ENCODE measurements around the gene MFSD11. TPM values are rescaled to one million over a fixed set of nuclear protein-coding genes. Genes with fewer than 3 reads are reported as not detected.
"Not testable (repeated sequence)": the region's sequence is repeated elsewhere in the genome, so short reads cannot be mapped to it uniquely, and the experiment has no call there.

The MFSD11 gene
- total and polyA plus RNA-seq, 7 donors, result 6.6 to 46.2 (median 27.5) TPM

DNA sequence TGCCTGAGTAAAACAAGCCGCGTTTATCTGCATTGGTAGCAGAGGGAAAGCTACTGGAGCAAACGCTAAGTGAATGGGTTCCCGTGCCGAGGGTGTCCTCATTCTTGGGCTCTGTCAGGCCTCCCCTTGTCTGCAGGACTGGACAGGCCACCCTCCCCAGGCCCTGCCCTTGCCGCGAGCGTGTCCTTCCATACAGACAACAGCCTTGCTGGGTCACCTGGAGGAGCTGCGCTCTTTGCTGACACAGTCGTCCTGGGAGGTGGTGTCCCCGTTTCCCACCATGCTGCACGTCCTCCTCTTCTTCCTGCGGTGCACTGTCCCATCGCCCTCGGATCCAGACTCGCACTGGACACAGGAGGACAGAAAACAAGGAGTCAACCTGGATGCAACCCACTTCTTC is 19.4 kb upstream of the MFSD11 start:
- Histone ChIP-seq H3K27me3 (no peaks in the 10 kb centered on the region), H3K36me3 (peaks cover 50 to 88% (median 79%) of the 10 kb centered on the region in 4 donors), H3K4me3 (no peak overlapping the region), H3K9me3 (no peaks in the 10 kb centered on the region), H3K27ac (no peak overlapping the region), H3K4me1 (peaks cover 0 to 54% (median 37%) of the 10 kb centered on the region in 4 donors)
- TF ChIP-seq EP300 (IDR thresholded peaks at IDR 0.05), result no peak
- TF ChIP-seq, protein P1, sequence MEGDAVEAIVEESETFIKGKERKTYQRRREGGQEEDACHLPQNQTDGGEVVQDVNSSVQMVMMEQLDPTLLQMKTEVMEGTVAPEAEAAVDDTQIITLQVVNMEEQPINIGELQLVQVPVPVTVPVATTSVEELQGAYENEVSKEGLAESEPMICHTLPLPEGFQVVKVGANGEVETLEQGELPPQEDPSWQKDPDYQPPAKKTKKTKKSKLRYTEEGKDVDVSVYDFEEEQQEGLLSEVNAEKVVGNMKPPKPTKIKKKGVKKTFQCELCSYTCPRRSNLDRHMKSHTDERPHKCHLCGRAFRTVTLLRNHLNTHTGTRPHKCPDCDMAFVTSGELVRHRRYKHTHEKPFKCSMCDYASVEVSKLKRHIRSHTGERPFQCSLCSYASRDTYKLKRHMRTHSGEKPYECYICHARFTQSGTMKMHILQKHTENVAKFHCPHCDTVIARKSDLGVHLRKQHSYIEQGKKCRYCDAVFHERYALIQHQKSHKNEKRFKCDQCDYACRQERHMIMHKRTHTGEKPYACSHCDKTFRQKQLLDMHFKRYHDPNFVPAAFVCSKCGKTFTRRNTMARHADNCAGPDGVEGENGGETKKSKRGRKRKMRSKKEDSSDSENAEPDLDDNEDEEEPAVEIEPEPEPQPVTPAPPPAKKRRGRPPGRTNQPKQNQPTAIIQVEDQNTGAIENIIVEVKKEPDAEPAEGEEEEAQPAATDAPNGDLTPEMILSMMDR (IDR thresholded peaks at IDR 0.05), result no peak
- TF ChIP-seq POLR2A (IDR thresholded peaks at IDR 0.05), result no peak
- TF ChIP-seq POLR2AphosphoS5 (IDR thresholded peaks at IDR 0.05), result no peak
- WGBS, 2 donors, result 92 to 96% methylated on average over 16 of the region's 16 CpGs
- peak; percentile 43 for DNase-seq
- intact Hi-C loops (cut with DNase I), result loop anchor here (5.0 kb wide), 2 partner anchors 161 to 196 kb away; no protein-coding TSS in a partner anchor

DNA sequence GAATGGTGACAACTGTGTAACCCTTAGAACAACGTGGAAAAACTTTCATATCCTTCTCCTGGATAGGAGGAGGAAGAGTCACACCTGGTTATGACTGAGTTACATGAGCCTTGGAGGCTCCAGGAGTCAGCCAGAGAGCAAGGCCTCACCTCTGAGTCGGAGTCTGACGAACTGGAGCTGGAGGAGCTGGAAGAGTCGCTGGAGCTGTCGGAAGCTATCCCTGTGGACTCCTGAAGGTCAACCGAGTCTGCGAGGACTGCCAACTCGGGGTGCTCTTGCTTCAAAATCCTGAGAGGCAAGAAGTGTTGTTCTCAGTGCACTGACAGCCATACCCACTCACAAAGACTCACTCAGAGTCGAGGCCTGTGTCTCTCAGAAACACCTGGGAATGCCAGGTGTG is 17.7 kb upstream of the MFSD11 start:
- no peak overlapping the region for H3K27ac ChIP-seq
- peaks cover 0 to 58% (median 43%) of the 10 kb centered on the region in 4 donors for H3K4me1 ChIP-seq
- no peaks in the 10 kb centered on the region for H3K9me3 ChIP-seq
- H3K36me3 ChIP-seq, result peaks cover 49 to 96% (median 91%) of the 10 kb centered on the region in 4 donors
- no peaks in the 10 kb centered on the region for H3K27me3 ChIP-seq
- TF ChIP-seq, protein P1 (IDR thresholded peaks at IDR 0.05), result no peak
- TF ChIP-seq POLR2A (IDR thresholded peaks at IDR 0.05), result no peak
- TF ChIP-seq EP300 (IDR thresholded peaks at IDR 0.05), result no peak
- TF ChIP-seq POLR2AphosphoS5 (IDR thresholded peaks at IDR 0.05), result no peak
- no peak overlapping the region for H3K4me3 ChIP-seq
- intact Hi-C loops (cut with DNase I), result no loop called here
- WGBS, 2 donors, result 91 to 95% methylated on average over 9 of the region's 9 CpGs
- DNase-seq, result peak; percentile 20

GRCh38 chr17:76720941-76721340 is 17.0 kb upstream of the MFSD11 start:
- peak overlapping the region in 2 of 4 donors; percentile 6 to 9 for H3K27ac ChIP-seq
- peak; percentile 40 for DNase-seq
- H3K4me3 ChIP-seq, result no peak overlapping the region
- H3K27me3 ChIP-seq, result no peaks in the 10 kb centered on the region
- H3K4me1 ChIP-seq, result peaks cover 0 to 55% (median 42%) of the 10 kb centered on the region in 4 donors
- H3K9me3 ChIP-seq, result no peaks in the 10 kb centered on the region
- TF ChIP-seq, protein P1 (IDR thresholded peaks at IDR 0.05), result no peak
- no peak for TF ChIP-seq POLR2A (IDR thresholded peaks at IDR 0.05)
- no peak for TF ChIP-seq POLR2AphosphoS5 (IDR thresholded peaks at IDR 0.05)
- no peak for TF ChIP-seq EP300 (IDR thresholded peaks at IDR 0.05)
- intact Hi-C loops (cut with DNase I), result no loop called here
- peaks cover 43 to 89% (median 85%) of the 10 kb centered on the region in 4 donors for H3K36me3 ChIP-seq
- WGBS, 2 donors, result 93 to 95% methylated on average over 9 of the region's 9 CpGs

DNA sequence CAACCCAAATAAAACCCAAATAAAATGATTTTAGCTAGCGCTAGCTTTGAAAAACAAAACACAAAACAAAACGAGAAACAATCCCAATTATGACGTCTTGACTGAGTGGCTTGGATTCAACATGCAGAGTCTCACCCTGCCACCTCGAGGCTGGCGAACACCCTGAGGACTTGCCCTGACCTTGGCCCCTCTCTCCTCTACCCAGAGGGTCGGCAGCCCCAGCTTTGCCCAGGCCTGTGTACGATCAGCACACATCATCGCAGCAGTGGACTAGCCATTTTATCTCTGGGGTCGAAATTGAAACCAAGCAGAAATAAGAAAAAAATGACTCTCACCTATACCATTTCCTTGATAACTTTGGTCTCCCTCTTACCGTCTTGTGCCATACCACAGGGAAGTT is 16.5 kb upstream of the MFSD11 start:
- DNase-seq, result no peak
- 89 to 91% methylated on average over 10 of the region's 10 CpGs for WGBS, 2 donors
- Histone ChIP-seq H3K36me3 (peaks cover 43 to 84% (median 79%) of the 10 kb centered on the region in 4 donors), H3K27me3 (no peaks in the 10 kb centered on the region), H3K4me3 (no peak overlapping the region), H3K27ac (peak overlapping the region in 1 of 4 donors; percentile 6), H3K4me1 (peaks cover 0 to 53% (median 41%) of the 10 kb centered on the region in 4 donors), H3K9me3 (no peaks in the 10 kb centered on the region)
- TF ChIP-seq POLR2A (IDR thresholded peaks at IDR 0.05) (no peak), EP300 (IDR thresholded peaks at IDR 0.05) (no peak), POLR2AphosphoS5 (IDR thresholded peaks at IDR 0.05) (no peak)
- intact Hi-C loops (cut with DNase I), result no loop called here

DNA sequence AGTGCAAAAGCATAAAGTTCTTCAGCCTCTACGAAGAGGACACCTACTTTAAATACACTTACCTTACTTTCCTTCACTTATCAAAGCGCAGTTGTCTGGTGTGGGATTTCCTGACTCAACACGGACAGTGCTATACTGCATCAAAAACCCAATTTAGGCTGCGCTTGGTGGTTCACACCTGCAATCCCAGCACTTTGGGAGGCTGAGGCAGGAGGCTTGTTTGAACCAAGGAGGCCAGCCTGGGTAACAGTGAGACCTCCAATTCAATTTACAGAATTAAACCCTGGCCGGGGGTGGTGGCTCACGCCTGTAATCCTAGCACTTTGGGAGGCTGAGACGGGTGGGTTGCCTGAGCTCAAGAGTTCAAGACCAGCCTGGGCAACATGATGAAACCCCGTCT is 15.6 kb upstream of the MFSD11 start:
- no peaks in the 10 kb centered on the region for H3K9me3 ChIP-seq
- no peak overlapping the region for H3K4me3 ChIP-seq
- H3K4me1 ChIP-seq, result peaks cover 0 to 46% (median 36%) of the 10 kb centered on the region in 4 donors
- H3K27me3 ChIP-seq, result no peaks in the 10 kb centered on the region
- 95% methylated on average over 8 of the region's 8 CpGs for WGBS, 2 donors
- intact Hi-C loops (cut with DNase I), result no loop called here
- DNase-seq, result no peak
- no peak overlapping the region for H3K27ac ChIP-seq
- H3K36me3 ChIP-seq, result peaks cover 43 to 76% (median 74%) of the 10 kb centered on the region in 4 donors
- TF ChIP-seq, protein P1 (IDR thresholded peaks at IDR 0.05), result no peak
- no peak for TF ChIP-seq POLR2AphosphoS5 (IDR thresholded peaks at IDR 0.05)
- TF ChIP-seq EP300 (IDR thresholded peaks at IDR 0.05), result no peak
- TF ChIP-seq POLR2A (IDR thresholded peaks at IDR 0.05), result no peak

DNA sequence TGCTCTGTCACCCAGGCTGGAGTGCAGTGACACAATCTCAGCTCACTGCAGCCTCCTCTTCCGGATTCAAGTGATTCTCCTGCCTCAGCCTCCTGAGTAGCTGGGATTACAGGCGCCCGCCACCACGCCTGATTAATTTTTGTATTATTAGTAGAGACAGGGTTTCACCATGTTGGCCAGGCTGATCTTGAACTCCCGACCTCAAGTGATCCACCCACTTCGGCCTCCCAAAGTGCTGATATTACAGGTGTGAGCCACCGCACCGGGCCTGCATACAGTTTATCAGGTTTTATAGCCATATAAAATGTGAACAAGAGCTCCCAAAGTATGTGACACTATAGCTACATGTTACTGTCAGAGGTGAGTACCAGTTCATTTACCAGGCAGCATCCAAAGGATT is 14.9 kb upstream of the MFSD11 start:
- 87 to 94% methylated on average over 8 of the region's 8 CpGs for WGBS, 2 donors
- H3K4me3 ChIP-seq; H3K27me3 ChIP-seq; intact Hi-C loops (cut with DNase I); H3K9me3 ChIP-seq; DNase-seq; H3K27ac ChIP-seq: not testable (repeated sequence)
- peaks cover 43 to 69% (median 68%) of the 10 kb centered on the region in 4 donors for H3K36me3 ChIP-seq
- peaks cover 0 to 53% (median 43%) of the 10 kb centered on the region in 4 donors for H3K4me1 ChIP-seq

Measured in sigmoid colon (tissue), 7 donors.